Lower lobe of right lung (tissue), 2 donors: ENCODE results near the gene RNF212. TPM values are rescaled to one million over a fixed set of nuclear protein-coding genes. Genes with fewer than 3 reads are reported as not detected.

ENCODE experiments used
- ATAC-seq, 2 donors: fragments of 200-7000 bp; cut with Tn5 transposase; one replicate each; pipeline ENCODE4 v1.9.1; 2020 to 2022; ENCODE audit warnings: mild to moderate bottlenecking in 2 of 2, moderate library complexity in 2 of 2
- DNase-seq: peaks from one replicate; pipeline ENCODE4 v3.0.0-alpha.2; 2020
- H3K27ac ChIP-seq: fragments of 200-600 bp; one replicate; pipeline ENCODE4 v1.8.0; 2022
- H3K27me3 ChIP-seq: fragments of 200-600 bp; one replicate; pipeline ENCODE4 v1.8.0; 2022; ENCODE audit warnings: low read depth
- H3K36me3 ChIP-seq: fragments of 200-600 bp; one replicate; pipeline ENCODE4 v1.8.0; 2022; ENCODE audit warnings: mild to moderate bottlenecking
- H3K4me1 ChIP-seq: fragments of 200-600 bp; one replicate; pipeline ENCODE4 v1.8.0; 2022
- H3K4me3 ChIP-seq: fragments of 200-600 bp; one replicate; pipeline ENCODE4 v1.8.0; 2022; ENCODE audit warnings: mild to moderate bottlenecking
- H3K9me3 ChIP-seq: fragments of 200-600 bp; one replicate; pipeline ENCODE4 v1.8.0; 2022
- intact Hi-C: fragments of 100-400 bp; cut with DNase I; formaldehyde crosslinking; loops from one replicate; pipeline ENCODE4 v1.11.0; 2022
- total RNA-seq: library from RNA; stranded (reverse); fragmentation: NEBNext Ultra II Directional; extraction: Animal tissue kit (Norgen Biotek cat#: 25700); gene quantifications from one replicate; pipeline ENCODE4 v1.2.1, GENCODE V29; 2021
- TF ChIP-seq, protein P1 (sequence below): fragments of 200-600 bp; IDR thresholded peaks from one replicate; pipeline ENCODE4 v1.8.0; 2022; ENCODE audit warnings: antibody characterized with exemption, mild to moderate bottlenecking
- donor health status: DM: no; HTN: yes; CAD: no; lungs with severe emphysema.

Gene RNF212
- total RNA-seq, 1 donor from 2014 or later, result 6.8 TPM

GRCh38 chr4:1041936-1042330, 71.4 kb downstream of the RNF212 start:
- no peaks in the 10 kb centered on the region for H3K9me3 ChIP-seq

GRCh38 chr4:1041147-1041935, 72.0 kb downstream of the RNF212 start:
- Histone ChIP-seq H3K4me1 (peaks cover 28% of the 10 kb centered on the region), H3K36me3 (no peaks in the 10 kb centered on the region), H3K4me3 (peak overlapping the region; percentile 14), H3K9me3 (no peaks in the 10 kb centered on the region), H3K27me3 (peaks cover 32% of the 10 kb centered on the region), H3K27ac (no peak overlapping the region)
- TF ChIP-seq, protein P1, sequence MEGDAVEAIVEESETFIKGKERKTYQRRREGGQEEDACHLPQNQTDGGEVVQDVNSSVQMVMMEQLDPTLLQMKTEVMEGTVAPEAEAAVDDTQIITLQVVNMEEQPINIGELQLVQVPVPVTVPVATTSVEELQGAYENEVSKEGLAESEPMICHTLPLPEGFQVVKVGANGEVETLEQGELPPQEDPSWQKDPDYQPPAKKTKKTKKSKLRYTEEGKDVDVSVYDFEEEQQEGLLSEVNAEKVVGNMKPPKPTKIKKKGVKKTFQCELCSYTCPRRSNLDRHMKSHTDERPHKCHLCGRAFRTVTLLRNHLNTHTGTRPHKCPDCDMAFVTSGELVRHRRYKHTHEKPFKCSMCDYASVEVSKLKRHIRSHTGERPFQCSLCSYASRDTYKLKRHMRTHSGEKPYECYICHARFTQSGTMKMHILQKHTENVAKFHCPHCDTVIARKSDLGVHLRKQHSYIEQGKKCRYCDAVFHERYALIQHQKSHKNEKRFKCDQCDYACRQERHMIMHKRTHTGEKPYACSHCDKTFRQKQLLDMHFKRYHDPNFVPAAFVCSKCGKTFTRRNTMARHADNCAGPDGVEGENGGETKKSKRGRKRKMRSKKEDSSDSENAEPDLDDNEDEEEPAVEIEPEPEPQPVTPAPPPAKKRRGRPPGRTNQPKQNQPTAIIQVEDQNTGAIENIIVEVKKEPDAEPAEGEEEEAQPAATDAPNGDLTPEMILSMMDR, result no peak
- DNase-seq (no peak), ATAC-seq (no peak)
- intact Hi-C loops, result no loop called here

More at GRCh38 chr4:1041936-1042330, 71.4 kb downstream of the RNF212 start:
- ATAC-seq (no peak), DNase-seq (peak; percentile 42)
- Histone ChIP-seq H3K36me3 (no peaks in the 10 kb centered on the region), H3K27ac (no peak overlapping the region), H3K27me3 (peaks cover 32% of the 10 kb centered on the region), H3K4me1 (peaks cover 30% of the 10 kb centered on the region), H3K4me3 (no peak overlapping the region)
- intact Hi-C loops, result no loop called here
- TF ChIP-seq, protein P1, result no peak

- H3K4me1 ChIP-seq, result peaks cover 28% of the 10 kb centered on the region
- H3K36me3 ChIP-seq, result no peaks in the 10 kb centered on the region
- TF ChIP-seq, protein P1, result no peak
- no peak overlapping the region for H3K4me3 ChIP-seq
- no peaks in the 10 kb centered on the region for H3K9me3 ChIP-seq
- no peak for ATAC-seq
- peaks cover 30% of the 10 kb centered on the region for H3K27me3 ChIP-seq
- no peak for DNase-seq
- no peak overlapping the region for H3K27ac ChIP-seq
- intact Hi-C loops, result no loop called here
These were observed 72.8 kb downstream of the RNF212 start for GRCh38 chr4:1040344-1041146.

DNA sequence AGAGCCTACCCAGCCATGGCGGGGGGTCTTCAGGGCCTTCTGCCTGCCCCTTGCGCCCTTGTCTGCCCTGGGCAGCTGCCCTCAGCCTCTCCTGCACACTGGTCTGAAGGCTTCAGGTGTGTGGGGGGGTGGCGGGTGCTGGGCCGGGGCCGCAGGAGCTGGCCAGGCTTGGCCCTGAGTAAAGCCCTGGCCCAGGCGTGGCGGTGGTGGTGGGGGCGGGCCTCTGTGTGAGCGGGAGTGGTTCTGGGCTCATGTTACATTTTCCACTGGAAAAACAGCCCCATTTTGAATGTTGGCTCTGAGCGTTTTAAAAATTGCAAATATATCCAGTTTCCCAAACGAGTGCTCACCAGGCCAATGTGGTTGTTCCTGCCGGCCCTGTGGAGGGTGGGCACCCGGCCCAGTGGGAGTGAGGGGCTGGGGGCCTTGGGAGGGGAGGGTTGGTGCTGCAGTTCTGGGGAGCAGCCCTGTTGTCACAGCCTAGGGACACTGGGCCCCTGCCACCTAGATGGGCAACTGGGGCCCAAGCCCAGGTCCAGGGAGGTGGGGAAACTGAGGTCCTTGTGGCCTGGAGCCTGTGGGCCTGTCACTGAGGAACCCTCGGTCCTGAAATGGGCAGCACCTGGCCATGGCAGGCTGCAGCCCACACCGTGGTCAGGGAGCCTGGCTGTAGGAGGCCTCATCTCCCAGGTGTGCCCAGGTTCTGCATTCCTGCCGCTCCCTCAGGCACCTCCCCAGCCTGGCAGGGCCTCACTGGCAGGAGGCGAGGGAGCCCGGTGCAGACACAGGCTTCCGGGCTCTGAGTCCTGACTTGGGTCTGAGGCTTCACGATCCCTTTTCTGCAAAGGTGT, 73.6 kb downstream of the RNF212 start:
- DNase-seq (no peak), ATAC-seq (peak in 1 of 2 donors; percentile 23)

More for the DNA sequence above, 73.6 kb downstream of the RNF212 start:
- H3K27ac ChIP-seq, result peak overlapping the region; percentile 56
- intact Hi-C loops, result no loop called here
- H3K36me3 ChIP-seq, result no peaks in the 10 kb centered on the region
- H3K4me3 ChIP-seq, result no peak overlapping the region
- no peaks in the 10 kb centered on the region for H3K9me3 ChIP-seq
- peaks cover 28% of the 10 kb centered on the region for H3K4me1 ChIP-seq
- TF ChIP-seq, protein P1, result no peak
- peaks cover 21% of the 10 kb centered on the region for H3K27me3 ChIP-seq
